Activated CD8-positive, alpha-beta memory T cell treated with anti-CD3 and anti-CD28 coated beads for 36 hours (primary cell): ENCODE measurements around the gene NCOA1. TPM values are rescaled to one million over a fixed set of nuclear protein-coding genes. Genes with fewer than 3 reads are reported as not detected.

Experiments used
- CTCF ChIA-PET: fragments of 350-600 bp; sonication (Branson Sonifier 250); formaldehyde crosslinking; loops from one replicate; lab custom pipeline; 2021; ENCODE audit warnings: antibody characterized with exemption; lab: Charles Lee
- POLR2A ChIA-PET: fragments of 350-600 bp; sonication (Branson Sonifier 250); formaldehyde crosslinking; loops from one replicate; lab custom pipeline; 2021; ENCODE audit warnings: antibody characterized with exemption; lab: Charles Lee
- total RNA-seq, 2 experiments: library from RNA; stranded (reverse); gene quantifications; one replicate each; pipeline ENCODE4 v1.2.3, GENCODE V29; 2021

Gene NCOA1
- total RNA-seq, 2 experiments from 2014 or later, result 28.6 to 28.9 TPM

DNA sequence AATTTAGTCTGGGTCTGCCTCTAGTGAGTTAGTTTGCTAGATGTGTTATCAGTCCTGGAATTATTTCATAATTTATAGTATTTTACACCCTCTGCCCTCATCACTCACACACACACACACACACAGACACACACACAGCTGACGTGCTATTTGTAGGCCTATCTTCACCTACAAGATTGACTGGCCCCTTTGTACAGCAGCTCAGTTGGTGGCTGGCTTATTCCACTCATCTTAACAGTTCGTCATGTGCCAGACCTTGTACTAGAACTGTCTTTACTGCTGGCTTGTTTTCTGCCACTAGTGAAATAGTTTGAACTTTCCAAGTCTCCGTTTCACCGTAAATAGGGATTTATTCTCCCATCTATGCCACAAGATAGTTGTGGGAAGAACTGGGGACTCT lies 323.5 kb downstream of the NCOA1 start:
- ChIA-PET CTCF (interaction anchor here (0.5 to 0.8 kb wide), 2 partner anchors 31 to 137 kb away, joined by 3 read pairs; no protein-coding TSS in a partner anchor), POLR2A (interaction anchor here (0.6 kb wide), 1 partner anchor 103 kb away, joined by 3 read pairs; no protein-coding TSS in a partner anchor)

DNA sequence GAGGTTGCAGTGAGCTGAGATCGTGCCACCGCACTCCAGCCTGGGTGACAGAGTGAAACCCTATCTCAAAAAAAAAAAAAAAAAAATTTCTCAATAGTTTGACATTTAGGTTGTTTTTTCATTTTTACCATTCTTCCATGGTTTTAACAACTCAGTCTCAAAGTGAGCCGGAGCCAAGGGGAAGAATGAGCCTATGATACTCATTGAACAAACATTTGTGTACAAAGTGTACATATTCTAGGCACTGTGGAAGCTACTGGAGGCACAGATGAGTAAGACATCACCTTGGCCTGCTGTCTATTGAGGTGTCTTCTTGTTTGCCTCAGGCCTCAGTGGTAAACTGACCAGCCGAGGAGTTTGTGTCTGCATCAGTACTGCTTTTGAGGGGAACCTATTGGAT lies 324.1 kb downstream of the NCOA1 start:
- POLR2A ChIA-PET, result interaction anchor here (0.6 kb wide), 1 partner anchor 102 kb away, joined by 3 read pairs; no protein-coding TSS in a partner anchor
- CTCF ChIA-PET, result interaction anchor here (0.8 kb wide), 1 partner anchor 31 kb away, joined by 3 read pairs; no protein-coding TSS in a partner anchor

DNA sequence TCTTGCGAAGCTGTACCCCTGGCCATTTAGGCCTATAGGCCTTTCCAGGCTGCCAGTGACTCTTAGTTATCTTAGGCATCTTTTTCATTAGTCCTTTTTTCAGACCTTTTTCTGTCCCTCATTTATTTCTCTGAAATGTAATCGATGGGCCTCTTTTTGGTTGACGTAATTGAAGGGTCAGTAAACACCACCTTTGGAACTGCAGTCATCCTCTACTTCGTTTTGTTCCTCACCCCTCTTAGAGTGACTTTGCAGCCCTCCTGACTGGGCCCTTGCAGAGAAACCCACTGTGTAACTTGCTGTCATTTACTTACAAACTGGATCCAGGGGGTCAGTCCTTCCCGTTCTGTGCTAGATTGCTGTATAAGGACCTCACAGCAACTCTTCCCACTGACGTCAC lies 325.4 kb downstream of the NCOA1 start:
- ChIA-PET POLR2A (no interaction called here), CTCF (no interaction called here)

DNA sequence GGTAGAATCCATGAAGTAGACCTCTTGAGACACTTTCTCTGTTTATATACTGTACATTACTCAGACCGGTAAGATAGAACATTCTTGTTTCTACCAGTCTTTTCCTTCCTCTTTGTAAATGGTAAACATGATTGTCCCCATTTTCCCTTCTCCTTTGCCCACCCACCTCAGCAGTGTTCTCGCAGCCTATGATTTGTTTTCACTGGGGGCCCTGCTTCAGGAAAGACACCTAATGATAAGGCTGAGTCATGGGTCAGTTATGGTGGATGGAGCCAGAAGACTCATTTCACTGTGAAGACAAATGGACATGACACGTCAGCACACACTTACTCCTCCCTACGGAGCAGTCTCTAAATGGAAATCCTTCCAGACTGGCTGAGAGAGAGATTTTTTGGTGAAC lies 325.8 kb downstream of the NCOA1 start:
- ChIA-PET CTCF (no interaction called here), POLR2A (no interaction called here)

DNA sequence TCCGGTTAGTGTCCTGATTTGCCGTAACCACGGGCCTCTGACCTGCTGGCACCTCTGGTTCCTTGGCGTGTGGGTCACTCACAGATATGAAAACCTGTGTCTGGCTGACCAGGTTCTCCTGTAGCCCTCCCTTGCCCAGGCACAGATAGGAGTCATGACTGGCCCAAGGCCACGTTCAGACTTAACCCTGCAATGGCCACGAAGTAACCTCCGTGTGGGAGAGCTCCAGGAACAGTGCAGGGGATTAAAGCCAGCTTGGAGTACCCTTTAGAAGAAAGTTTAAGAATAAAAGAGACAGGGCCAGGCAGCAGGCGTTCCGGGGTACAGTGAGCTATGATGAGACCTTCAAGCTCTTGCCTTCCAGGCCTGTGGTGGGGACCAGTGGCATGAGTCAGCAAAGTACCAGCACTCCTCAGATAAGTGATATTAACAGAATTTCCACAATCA lies 327.7 kb downstream of the NCOA1 start:
- ChIA-PET POLR2A (no interaction called here), CTCF (interaction anchor here (1.1 kb wide), 1 partner anchor 409 kb away, joined by 3 read pairs; no protein-coding TSS in a partner anchor)

DNA sequence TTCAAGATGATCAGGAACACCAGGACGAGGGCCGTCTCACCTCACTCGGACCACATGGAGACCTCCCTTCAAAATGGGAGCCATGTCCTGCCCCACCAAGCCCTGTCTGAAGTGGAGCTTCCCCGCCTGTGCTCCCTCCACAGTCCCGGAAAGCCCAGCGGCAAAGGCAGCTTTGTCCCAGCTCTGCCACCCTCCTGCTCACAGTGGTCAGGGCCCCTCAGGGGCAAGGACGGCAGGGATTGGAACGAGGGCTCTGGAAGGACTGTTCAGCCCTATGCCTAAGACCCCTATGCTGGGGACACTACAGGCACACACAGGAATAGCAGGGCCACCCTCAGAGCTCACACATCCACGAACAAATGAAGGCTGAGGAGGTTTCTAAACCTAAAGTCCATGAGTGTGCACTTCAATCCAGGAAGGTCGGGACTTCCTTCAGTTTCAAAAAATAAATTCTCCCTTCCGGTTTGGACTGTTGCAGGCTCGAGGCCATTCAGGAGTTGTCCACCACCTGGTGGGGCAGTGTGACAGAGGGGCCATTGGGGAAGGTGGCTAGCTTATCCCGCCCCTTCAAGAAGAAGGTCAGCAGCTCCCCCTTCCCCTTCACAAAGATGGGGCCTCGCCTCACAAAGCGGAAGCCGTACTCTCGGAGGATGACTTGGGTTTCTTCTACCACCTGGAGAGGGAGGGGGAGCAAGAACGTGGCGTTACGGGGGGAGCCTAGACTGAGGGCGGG lies 328.6 kb downstream of the NCOA1 start:
- CTCF ChIA-PET, result interaction anchor here (1.1 kb wide), 1 partner anchor 377 kb away, joined by 3 read pairs; no protein-coding TSS in a partner anchor
- POLR2A ChIA-PET, result interaction anchor here (1.1 kb wide), 1 partner anchor 307 kb away, joined by 3 read pairs; no protein-coding TSS in a partner anchor

DNA sequence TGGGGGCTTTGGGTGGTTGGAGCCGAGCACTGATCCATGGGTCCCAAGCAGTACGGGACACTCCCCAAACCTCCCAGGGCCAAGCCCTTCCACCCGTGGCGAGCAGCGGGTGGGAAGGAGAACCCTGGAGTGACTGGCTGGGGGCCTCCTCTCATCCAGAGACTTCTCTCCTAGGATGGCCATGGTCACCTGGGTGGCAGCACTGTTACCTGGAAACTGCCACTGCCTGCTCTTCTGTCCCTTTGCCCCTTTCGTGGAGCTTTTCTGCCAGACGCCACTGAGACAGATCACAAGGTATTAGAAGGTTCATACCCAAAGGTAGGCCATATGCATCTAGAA lies 329.1 kb downstream of the NCOA1 start:
- POLR2A ChIA-PET, result interaction anchor here (1.1 kb wide), 1 partner anchor 308 kb away, joined by 3 read pairs; no protein-coding TSS in a partner anchor
- CTCF ChIA-PET, result interaction anchor here (1.1 kb wide), 1 partner anchor 376 kb away, joined by 3 read pairs; no protein-coding TSS in a partner anchor

Other genes starting within 250 kb of the NCOA1 start
- 10 to 100 TPM; 59.0 to 61.6 TPM for gene ITSN2, start 130.7 kb upstream of the NCOA1 start, total RNA-seq